GM12878 (cell line): ENCODE measurements around the gene MTMR10. TPM values are rescaled to one million over a fixed set of nuclear protein-coding genes. Genes with fewer than 3 reads are reported as not detected.

Experiments
- ATAC-seq: fragments of 200-7000 bp; cut with Tn5 transposase; 3 replicates; pipeline ENCODE4 v1.9.1; 2020; ENCODE audit warnings: mild to moderate bottlenecking, moderate library complexity
- BruUV-seq: library from RNA; stranded (reverse); fragments of 400-500 nt; replicated peaks from 2 replicates; lab custom pipeline; 2021; lab: Mats Ljungman, UMichigan
- CTCF ChIA-PET: fragments of 300-600 bp; sonication (Branson Sonifier 250); formaldehyde crosslinking; extraction: SDS; loops from one replicate; lab custom pipeline; 2021; ENCODE audit warnings: inconsistent platforms; lab: Yijun Ruan, JAX
- POLR2A ChIA-PET: fragments of 350-600 bp; formaldehyde crosslinking; extraction: SDS; loops from one replicate; lab custom pipeline; 2021; ENCODE audit warnings: inconsistent platforms; lab: Charles Lee
- RAD21 ChIA-PET: fragments of 300-600 bp; sonication (Branson Sonifier 250); formaldehyde crosslinking; loops from one replicate; lab custom pipeline; 2023; ENCODE audit warnings: antibody characterized with exemption; ENCODE audit not compliant: unreplicated experiment; lab: Charles Lee
- SMC1A ChIA-PET: fragments of 300-600 bp; sonication (Branson Sonifier 250); formaldehyde crosslinking; loops from one replicate; lab custom pipeline; 2023; ENCODE audit not compliant: unreplicated experiment, uncharacterized antibody; lab: Charles Lee
- DNase-seq: peaks from one replicate; pipeline ENCODE4 v3.0.0-alpha.2; 2011; ENCODE audit warnings: low read depth, low spot score
- FAIRE-seq: peaks from 3 replicates; lab custom pipeline; 2011; peaks lifted over from hg19 to GRCh38; lab: Jason Lieb, UNC
- H2AFZ ChIP-seq: 2 replicates; pipeline ENCODE4 v1.6.0; 2011; ENCODE audit warnings: low read depth, low read length, control low read depth; ENCODE audit not compliant: control insufficient read depth
- H3K27ac ChIP-seq: 2 replicates; pipeline ENCODE4 v1.5.1; 2011; ENCODE audit warnings: control low read depth; ENCODE audit not compliant: control insufficient read depth, insufficient read depth
- H3K27me3 ChIP-seq, 2 experiments: replicated peaks in 1 of 2; 2 replicates each; pipeline versions ENCODE4 v1.6.0 to v1.6.1; 2011; ENCODE audit warnings: low read length in 1 of 2; ENCODE audit not compliant: control insufficient read depth in 2 of 2, insufficient read depth in 2 of 2
- H3K36me3 ChIP-seq, 2 experiments: 2 replicates each; pipeline ENCODE4 v1.5.1; 2011; ENCODE audit warnings: low read length in 1 of 2; ENCODE audit not compliant: control insufficient read depth in 2 of 2, insufficient read depth in 2 of 2
- H3K4me1 ChIP-seq: 2 replicates; pipeline ENCODE4 v1.6.1; 2011; ENCODE audit warnings: mild to moderate bottlenecking, low read length, moderate library complexity, mixed read lengths; ENCODE audit not compliant: control insufficient read depth, insufficient read depth
- H3K4me2 ChIP-seq: 2 replicates; pipeline ENCODE4 v1.6.0; 2011; ENCODE audit warnings: control low read depth; ENCODE audit not compliant: control insufficient read depth, insufficient read depth
- H3K4me3 ChIP-seq: fragments of 200-600 bp; sonication (generic); 2 replicates; pipeline ENCODE4 v1.5.1; 2016
- H3K79me2 ChIP-seq: 2 replicates; pipeline ENCODE4 v1.6.0; 2011; ENCODE audit warnings: low read length; ENCODE audit not compliant: control insufficient read depth, insufficient read depth
- H3K9ac ChIP-seq: 2 replicates; pipeline ENCODE4 v1.8.0; 2011; ENCODE audit warnings: low read length, control low read depth, mixed read lengths; ENCODE audit not compliant: control insufficient read depth, insufficient read depth
- H3K9me3 ChIP-seq: replicated peaks from 3 replicates; pipeline ENCODE4 v1.5.1; 2011; ENCODE audit warnings: mild to moderate bottlenecking, low read length; ENCODE audit not compliant: control insufficient read depth, insufficient read depth
- H4K20me1 ChIP-seq: 2 replicates; pipeline ENCODE4 v1.6.0; 2011; ENCODE audit not compliant: control insufficient read depth, insufficient read depth
- PRDM15 ChIP-seq: fragments of 450-650 bp; formaldehyde crosslinking; IDR thresholded peaks from 2 replicates; pipeline ENCODE4 v1.4.0; 2020; ENCODE audit warnings: mild to moderate bottlenecking, moderate library complexity
- REST ChIP-seq: IDR thresholded peaks from 2 replicates; pipeline ENCODE4 v1.6.1; 2012; ENCODE audit warnings: mild to moderate bottlenecking, low read depth, low read length
- STAT1 ChIP-seq: fragments of 450-650 bp; conservative IDR thresholded peaks from 2 replicates; pipeline ENCODE4 v1.6.1; 2014; ENCODE audit warnings: antibody characterized with exemption, mild to moderate bottlenecking
- STAT3 ChIP-seq: IDR thresholded peaks from 2 replicates; pipeline ENCODE4 v1.6.1; 2011; ENCODE audit warnings: low read depth, low read length, improper control_type of control experiment
- USF1 ChIP-seq: IDR thresholded peaks from 2 replicates; pipeline ENCODE4 v1.6.1; 2011; ENCODE audit warnings: borderline replicate concordance, low read depth, mild to moderate bottlenecking, moderate library complexity, mixed read lengths, low read length; ENCODE audit not compliant: insufficient read depth; ENCODE audit errors: extremely low read length
- ZNF217 ChIP-seq: fragments of 450-650 bp; IDR thresholded peaks from 2 replicates; pipeline ENCODE4 v1.6.1; 2017; ENCODE audit warnings: antibody characterized with exemption, mild to moderate bottlenecking
- WGBS: methylation state at CpG from one replicate; pipeline ENCODE4 v1.1.6; 2016; ENCODE audit warnings: low lambda C conversion rate; ENCODE audit not compliant: insufficient replicate concordance, insufficient coverage; ENCODE audit errors: missing lambda C conversion rate; 5-methylcytosine and 5-hydroxymethylcytosine counted together
- in situ Hi-C: fragments of 300-500 bp; cut with MboI; formaldehyde crosslinking; loops from 9 replicates; pipeline ENCODE4 v1.14.3; 2018; ENCODE audit warnings: mixed read lengths
- intact Hi-C: fragments of 100-400 bp; cut with micrococcal nuclease; formaldehyde crosslinking; loops from one replicate; pipeline ENCODE4 v1.14.2; 2022; ENCODE audit not compliant: unreplicated experiment
- polyA plus RNA-seq, 11 experiments: library from polyadenylated mRNA; depleted of rRNA in 4 of 11; unstranded in 6 of 11; stranded (reverse) in 5 of 11; fragments of >200 nt; fragmentation: Nextera tagmentation in 4 of 11; fragmentation: Illumina TruSeq in 1 of 11; extraction: Ambion mirVana in 4 of 11; extraction: Trizol in 1 of 11; gene quantifications; 1 replicate in 1 of 11; 2 replicates in 10 of 11; pipeline versions ENCODE4 v1.2.1 to v1.2.3, GENCODE V29; 2011 to 2016; ENCODE audit warnings: inconsistent platforms in 2 of 11, missing spikeins in 2 of 11, low read depth in 1 of 11
- total RNA-seq, 4 experiments: library from RNA; depleted of rRNA in 3 of 4; stranded (reverse); fragments of >200 nt in 3 of 4; fragmentation: Illumina TruSeq in 1 of 4; extraction: Trizol in 1 of 4; gene quantifications; 2 replicates each; pipeline versions ENCODE4 v1.2.1 to v1.2.3, GENCODE V29; 2013 to 2021
- TF ChIP-seq, protein P1 (sequence below): fragments of 450-650 bp; IDR thresholded peaks from 2 replicates; pipeline ENCODE4 v1.6.1; 2016; ENCODE audit warnings: mild to moderate bottlenecking

MTMR10 gene
- total and polyA plus RNA-seq, 10 of the 15 experiments (the other 5 are each of a cell fraction or from before 2014, with no cell fraction given), result 1.9 to 13.6 (median 8.9) TPM

DNA sequence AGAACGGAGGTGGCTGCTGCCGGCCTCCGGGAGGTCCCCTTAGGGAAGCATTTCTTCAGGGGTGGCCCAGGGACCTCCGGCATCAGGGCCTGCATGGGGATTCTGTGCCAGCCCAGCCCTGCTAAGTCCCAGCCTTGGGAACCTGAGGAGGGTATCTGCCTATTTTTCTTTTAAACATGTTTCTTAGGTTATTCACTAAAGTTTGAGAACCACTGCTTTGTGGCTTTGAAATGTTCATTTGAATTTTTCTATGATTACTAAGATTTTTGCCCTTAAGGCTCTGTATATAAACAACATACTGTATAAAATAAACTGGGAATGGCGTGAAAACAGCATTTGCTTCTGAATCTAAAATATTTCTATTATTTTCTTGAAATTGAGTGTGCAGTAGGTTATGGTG lies 63.4 kb downstream of the MTMR10 start:
- no TSS peak for BruUV-seq
- FAIRE-seq (no peak), ATAC-seq (no peak), DNase-seq (no peak)
- SMC1A ChIA-PET, result no interaction called here
- intact Hi-C loops, result no loop called here
- H3K4me2 ChIP-seq, result no peak overlapping the region
- peaks cover 14 to 16% of the 10 kb centered on the region in 2 experiments for H3K36me3 ChIP-seq
- H3K9me3 ChIP-seq, result no peaks in the 10 kb centered on the region
- TF ChIP-seq, protein P1, sequence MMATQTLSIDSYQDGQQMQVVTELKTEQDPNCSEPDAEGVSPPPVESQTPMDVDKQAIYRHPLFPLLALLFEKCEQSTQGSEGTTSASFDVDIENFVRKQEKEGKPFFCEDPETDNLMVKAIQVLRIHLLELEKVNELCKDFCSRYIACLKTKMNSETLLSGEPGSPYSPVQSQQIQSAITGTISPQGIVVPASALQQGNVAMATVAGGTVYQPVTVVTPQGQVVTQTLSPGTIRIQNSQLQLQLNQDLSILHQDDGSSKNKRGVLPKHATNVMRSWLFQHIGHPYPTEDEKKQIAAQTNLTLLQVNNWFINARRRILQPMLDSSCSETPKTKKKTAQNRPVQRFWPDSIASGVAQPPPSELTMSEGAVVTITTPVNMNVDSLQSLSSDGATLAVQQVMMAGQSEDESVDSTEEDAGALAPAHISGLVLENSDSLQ, result no peak
- TF ChIP-seq ZNF217 (no peak), PRDM15 (CRISPR knock-in tag) (no peak), STAT1 (no peak), REST (no peak), STAT3 (no peak), USF1 (no peak)
- TF ChIP-seq, all 136 proteins: peak for 0
- Histone ChIP-seq H3K4me1 (peaks cover 6% of the 10 kb centered on the region), H3K27ac (no peak overlapping the region), H3K79me2 (no peaks in the 10 kb centered on the region), H3K9ac (no peak overlapping the region), H4K20me1 (no peaks in the 10 kb centered on the region), H2AFZ (no peak overlapping the region), H3K27me3 (no peaks in the 10 kb centered on the region), H3K4me3 (no peak overlapping the region)
- ChIA-PET POLR2A (no interaction called here), CTCF (no interaction called here), RAD21 (no interaction called here)
- WGBS, result 94% methylated on average over 5 of the region's 5 CpGs
- in situ Hi-C loops, result no loop called here
